HepG2 (cell line): Measurements from ENCODE around the gene CDK14. TPM values are rescaled to one million over a fixed set of nuclear protein-coding genes. Genes with fewer than 3 reads are reported as not detected.

ENCODE experiments used
- BCL6 ChIP-seq: IDR thresholded peaks from 2 replicates; pipeline ENCODE4 v1.6.1; 2016; ENCODE audit warnings: missing genetic modification reagents, missing compliant biosample characterization
- EZH2 ChIP-seq: conservative IDR thresholded peaks from 2 replicates; pipeline ENCODE4 v1.6.1; 2012; ENCODE audit warnings: mild to moderate bottlenecking, low read depth, low read length, moderate library complexity
- RFXANK ChIP-seq: IDR thresholded peaks from 2 replicates; pipeline ENCODE4 v1.6.1; 2016
- RFXAP ChIP-seq: sonication (generic); formaldehyde crosslinking; IDR thresholded peaks from 2 replicates; pipeline ENCODE4 v1.4.0; 2020; ENCODE audit warnings: missing genetic modification reagents, borderline replicate concordance
- RXRB ChIP-seq: IDR thresholded peaks from 2 replicates; pipeline ENCODE4 v1.6.1; 2016; ENCODE audit warnings: borderline replicate concordance, missing genetic modification reagents, missing compliant biosample characterization
- SMARCE1 ChIP-seq: fragments of 450-650 bp; IDR thresholded peaks from 2 replicates; pipeline ENCODE4 v1.6.1; 2017; ENCODE audit warnings: borderline replicate concordance
- SP2 ChIP-seq: sonication (generic); formaldehyde crosslinking; IDR thresholded peaks from 2 replicates; pipeline ENCODE4 v1.5.1; 2020; ENCODE audit warnings: mild to moderate bottlenecking, missing genetic modification reagents
- TCF7L2 ChIP-seq: IDR thresholded peaks from 2 replicates; pipeline ENCODE4 v1.6.1; 2011; ENCODE audit warnings: mild to moderate bottlenecking, low read depth, low read length, moderate library complexity
- THYN1 ChIP-seq: sonication (generic); formaldehyde crosslinking; IDR thresholded peaks from 2 replicates; pipeline ENCODE4 v1.8.1; 2023; ENCODE audit warnings: low read depth, mild to moderate bottlenecking, moderate library complexity, missing genetic modification reagents, borderline replicate concordance
- TOE1 ChIP-seq: sonication (generic); formaldehyde crosslinking; IDR thresholded peaks from 2 replicates; pipeline ENCODE4 v1.4.0; 2020; ENCODE audit warnings: mild to moderate bottlenecking, missing genetic modification reagents
- ZC3H13 ChIP-seq: sonication (generic); formaldehyde crosslinking; IDR thresholded peaks from 2 replicates; pipeline ENCODE4 v1.8.1; 2023; ENCODE audit warnings: mild to moderate bottlenecking, missing genetic modification reagents, moderate library complexity
- ZMYM4 ChIP-seq: sonication (generic); formaldehyde crosslinking; IDR thresholded peaks from 2 replicates; pipeline ENCODE4 v1.8.1; 2023; ENCODE audit warnings: mild to moderate bottlenecking, missing genetic modification reagents
- ZNF124 ChIP-seq: sonication (generic); formaldehyde crosslinking; IDR thresholded peaks from 2 replicates; pipeline ENCODE4 v1.4.0; 2020; ENCODE audit warnings: missing genetic modification reagents
- ZNF331 ChIP-seq: sonication (generic); formaldehyde crosslinking; IDR thresholded peaks from 2 replicates; pipeline ENCODE4 v1.4.0; 2020; ENCODE audit warnings: missing genetic modification reagents
- ZNF747 ChIP-seq: sonication (generic); formaldehyde crosslinking; IDR thresholded peaks from 2 replicates; pipeline ENCODE4 v1.8.1; 2023; ENCODE audit warnings: missing genetic modification reagents, mild to moderate bottlenecking, borderline replicate concordance
- ZNF768 ChIP-seq: sonication (generic); formaldehyde crosslinking; IDR thresholded peaks from 2 replicates; pipeline ENCODE4 v1.4.0; 2020; ENCODE audit warnings: missing genetic modification reagents
- ZNF775 ChIP-seq: sonication (generic); formaldehyde crosslinking; IDR thresholded peaks from 2 replicates; pipeline ENCODE4 v1.4.0; 2020; ENCODE audit warnings: missing genetic modification reagents, mild to moderate bottlenecking, moderate library complexity, borderline replicate concordance
- polyA plus RNA-seq, 8 experiments: library from polyadenylated mRNA; depleted of rRNA in 3 of 8; stranded (reverse) in 7 of 8; unstranded in 1 of 8; fragments of >200 nt; fragmentation: Illumina TruSeq in 4 of 8; extraction: Trizol in 4 of 8; gene quantifications; 2 replicates each; pipeline versions ENCODE4 v1.2.1 to v1.2.3, GENCODE V29; 2011 to 2016; ENCODE audit warnings: low read depth in 4 of 8, missing spikeins in 1 of 8, mixed read lengths in 1 of 8; ENCODE audit not compliant: insufficient read depth in 1 of 8
- total RNA-seq, 5 experiments: library from RNA; depleted of rRNA; stranded (reverse); fragments of >200 nt; fragmentation: Illumina TruSeq; extraction: Trizol; gene quantifications; 2 replicates each; pipeline ENCODE4 v1.2.3, GENCODE V29; 2016; ENCODE audit warnings: low read depth in 1 of 5
- TF ChIP-seq, protein P1 (sequence below): sonication (generic); formaldehyde crosslinking; IDR thresholded peaks from 2 replicates; pipeline ENCODE4 v1.5.0; 2020; ENCODE audit warnings: missing genetic modification reagents, mild to moderate bottlenecking, borderline replicate concordance
- TF ChIP-seq, protein P2 (sequence below): sonication (generic); formaldehyde crosslinking; IDR thresholded peaks from 2 replicates; pipeline ENCODE4 v1.4.0; 2020; ENCODE audit warnings: missing genetic modification reagents
- TF ChIP-seq, protein P3 (sequence below): sonication (generic); formaldehyde crosslinking; IDR thresholded peaks from 2 replicates; pipeline ENCODE4 v1.4.0; 2020; ENCODE audit warnings: missing genetic modification reagents, low read depth, mild to moderate bottlenecking, borderline replicate concordance
- TF ChIP-seq, protein P4 (sequence below): sonication (generic); formaldehyde crosslinking; IDR thresholded peaks from 2 replicates; pipeline ENCODE4 v1.4.0; 2020; ENCODE audit warnings: missing genetic modification reagents
- TF ChIP-seq, protein P5 (sequence below): fragments of 450-650 bp; IDR thresholded peaks from 2 replicates; pipeline ENCODE4 v1.6.1; 2017

CDK14 gene
- total and polyA plus RNA-seq, 2 of the 13 experiments (the other 11 are each of a cell fraction or from before 2014, with no cell fraction given) = 0.26 to 0.71 TPM

DNA sequence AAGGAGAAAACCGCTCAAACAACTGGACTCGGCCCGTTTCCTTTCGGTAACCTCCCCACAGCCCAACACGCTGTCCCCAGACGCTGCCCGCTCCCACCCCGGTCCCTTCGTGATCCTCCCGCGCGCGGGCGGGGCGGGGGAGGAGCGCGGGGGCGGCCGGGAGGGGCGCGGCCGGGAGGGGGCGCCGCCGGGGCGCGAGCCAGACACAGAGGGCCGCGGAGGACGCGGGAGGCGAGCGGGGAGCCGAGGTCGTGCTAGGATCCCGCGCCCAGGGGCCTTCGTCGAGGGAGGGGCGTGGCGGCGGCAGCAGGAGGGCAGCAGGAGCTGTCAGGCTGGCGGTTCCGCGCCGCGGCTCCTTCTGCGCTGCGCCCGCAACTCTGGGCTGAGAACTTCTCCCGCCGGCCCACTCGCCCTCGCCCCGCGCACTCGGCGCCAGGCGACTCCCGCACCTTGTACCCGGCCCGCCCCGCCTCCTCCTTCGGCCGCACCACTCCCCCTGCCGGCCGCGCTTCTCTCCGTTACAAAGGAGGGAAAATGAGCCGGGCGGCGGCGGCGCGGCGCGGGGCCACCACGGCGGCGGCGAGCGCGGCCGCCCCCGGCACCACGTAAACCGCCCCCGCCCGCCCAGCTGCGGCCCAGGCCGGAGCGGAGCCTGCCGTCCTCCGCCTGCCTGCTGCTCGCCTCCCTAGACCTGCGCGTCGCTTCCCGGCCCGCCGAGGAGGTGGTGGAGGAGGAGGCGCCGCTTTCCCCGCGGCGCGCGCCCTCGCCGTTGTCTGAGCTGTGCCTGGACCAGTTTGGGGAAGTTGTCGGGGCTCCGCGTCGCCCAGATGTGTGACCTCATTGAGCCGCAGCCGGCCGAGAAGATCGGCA is at the start of gene CDK14 (continued):
- TF ChIP-seq, protein P1, sequence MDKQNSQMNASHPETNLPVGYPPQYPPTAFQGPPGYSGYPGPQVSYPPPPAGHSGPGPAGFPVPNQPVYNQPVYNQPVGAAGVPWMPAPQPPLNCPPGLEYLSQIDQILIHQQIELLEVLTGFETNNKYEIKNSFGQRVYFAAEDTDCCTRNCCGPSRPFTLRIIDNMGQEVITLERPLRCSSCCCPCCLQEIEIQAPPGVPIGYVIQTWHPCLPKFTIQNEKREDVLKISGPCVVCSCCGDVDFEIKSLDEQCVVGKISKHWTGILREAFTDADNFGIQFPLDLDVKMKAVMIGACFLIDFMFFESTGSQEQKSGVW (CRISPR knock-in tag) = no peak
- TF ChIP-seq TCF7L2 (no peak), ZNF768 (CRISPR knock-in tag) (no peak), EZH2 (no peak), THYN1 (CRISPR knock-in tag) (no peak), ZNF331 (CRISPR knock-in tag) (no peak; the same call in 1 of the 2 replicates), SMARCE1 (no peak), TOE1 (no peak), RFXAP (CRISPR knock-in tag) (no peak), ZNF747 (CRISPR knock-in tag) (no peak), ZNF775 (no peak), ZMYM4 (CRISPR knock-in tag) (peak; percentile 40; the same call in 1 of the 2 replicates), ZNF124 (no peak), ZC3H13 (no peak), RFXANK (CRISPR knock-in tag) (no peak), RXRB (CRISPR knock-in tag) (no peak), SP2 (CRISPR knock-in tag) (no peak), BCL6 (CRISPR knock-in tag) (no peak)
- TF ChIP-seq, protein P2, sequence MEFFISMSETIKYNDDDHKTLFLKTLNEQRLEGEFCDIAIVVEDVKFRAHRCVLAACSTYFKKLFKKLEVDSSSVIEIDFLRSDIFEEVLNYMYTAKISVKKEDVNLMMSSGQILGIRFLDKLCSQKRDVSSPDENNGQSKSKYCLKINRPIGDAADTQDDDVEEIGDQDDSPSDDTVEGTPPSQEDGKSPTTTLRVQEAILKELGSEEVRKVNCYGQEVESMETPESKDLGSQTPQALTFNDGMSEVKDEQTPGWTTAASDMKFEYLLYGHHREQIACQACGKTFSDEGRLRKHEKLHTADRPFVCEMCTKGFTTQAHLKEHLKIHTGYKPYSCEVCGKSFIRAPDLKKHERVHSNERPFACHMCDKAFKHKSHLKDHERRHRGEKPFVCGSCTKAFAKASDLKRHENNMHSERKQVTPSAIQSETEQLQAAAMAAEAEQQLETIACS (CRISPR knock-in tag) = peak; percentile 50; the same call in 1 of the 2 replicates
- TF ChIP-seq, protein P3, sequence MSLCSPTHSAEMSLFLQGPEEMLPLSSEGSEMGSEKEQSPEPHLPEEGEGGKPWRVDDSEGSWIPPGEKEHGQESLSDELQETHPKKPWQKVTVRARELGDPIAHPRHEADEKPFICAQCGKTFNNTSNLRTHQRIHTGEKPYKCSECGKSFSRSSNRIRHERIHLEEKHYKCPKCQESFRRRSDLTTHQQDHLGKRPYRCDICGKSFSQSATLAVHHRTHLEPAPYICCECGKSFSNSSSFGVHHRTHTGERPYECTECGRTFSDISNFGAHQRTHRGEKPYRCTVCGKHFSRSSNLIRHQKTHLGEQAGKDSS = no peak
- TF ChIP-seq, protein P4, sequence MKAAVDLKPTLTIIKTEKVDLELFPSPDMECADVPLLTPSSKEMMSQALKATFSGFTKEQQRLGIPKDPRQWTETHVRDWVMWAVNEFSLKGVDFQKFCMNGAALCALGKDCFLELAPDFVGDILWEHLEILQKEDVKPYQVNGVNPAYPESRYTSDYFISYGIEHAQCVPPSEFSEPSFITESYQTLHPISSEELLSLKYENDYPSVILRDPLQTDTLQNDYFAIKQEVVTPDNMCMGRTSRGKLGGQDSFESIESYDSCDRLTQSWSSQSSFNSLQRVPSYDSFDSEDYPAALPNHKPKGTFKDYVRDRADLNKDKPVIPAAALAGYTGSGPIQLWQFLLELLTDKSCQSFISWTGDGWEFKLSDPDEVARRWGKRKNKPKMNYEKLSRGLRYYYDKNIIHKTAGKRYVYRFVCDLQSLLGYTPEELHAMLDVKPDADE (CRISPR knock-in tag) = no peak
- TF ChIP-seq, protein P5, sequence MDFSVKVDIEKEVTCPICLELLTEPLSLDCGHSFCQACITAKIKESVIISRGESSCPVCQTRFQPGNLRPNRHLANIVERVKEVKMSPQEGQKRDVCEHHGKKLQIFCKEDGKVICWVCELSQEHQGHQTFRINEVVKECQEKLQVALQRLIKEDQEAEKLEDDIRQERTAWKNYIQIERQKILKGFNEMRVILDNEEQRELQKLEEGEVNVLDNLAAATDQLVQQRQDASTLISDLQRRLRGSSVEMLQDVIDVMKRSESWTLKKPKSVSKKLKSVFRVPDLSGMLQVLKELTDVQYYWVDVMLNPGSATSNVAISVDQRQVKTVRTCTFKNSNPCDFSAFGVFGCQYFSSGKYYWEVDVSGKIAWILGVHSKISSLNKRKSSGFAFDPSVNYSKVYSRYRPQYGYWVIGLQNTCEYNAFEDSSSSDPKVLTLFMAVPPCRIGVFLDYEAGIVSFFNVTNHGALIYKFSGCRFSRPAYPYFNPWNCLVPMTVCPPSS = no peak
